WI38 (cell line): ENCODE data around the gene PPP1R37.
A peak's percentile ranks its signal among the peaks of the same experiment; 100 is the strongest.

ENCODE experiments used
- H3K4me3 ChIP-seq: 2 replicates; pipeline ENCODE4 v1.5.1; 2011; ENCODE audit warnings: low read depth, mild to moderate bottlenecking, control low read depth, low read length
- CTCF ChIP-seq: IDR thresholded peaks from 2 replicates; pipeline ENCODE4 v1.5.1; 2012; ENCODE audit warnings: low read depth, mild to moderate bottlenecking, control low read depth, low read length

PPP1R37 gene

GRCh38 chr19:45078390-45079062 lies 14.5 kb upstream of the PPP1R37 start:
- TF ChIP-seq CTCF, result no peak
- peak overlapping the region; percentile 99 for H3K4me3 ChIP-seq

- no peak for TF ChIP-seq CTCF
- peak within 1 kb of the TSS; percentile 99 for H3K4me3 ChIP-seq
Observed at GRCh38 chr19:45079063-45079910, 13.7 kb upstream of the PPP1R37 start, which contains the start of gene GEMIN7. TSS of gene GEMIN7 (plus strand) at chr19:45079260. CDS start at chr19:45090115, 10,855 bp downstream.

- peak overlapping the region; percentile 99 for H3K4me3 ChIP-seq
Observed at GRCh38 chr19:45079911-45080370, 13.0 kb upstream of the PPP1R37 start.

GRCh38 chr19:45082170-45082569 lies 10.8 kb upstream of the PPP1R37 start:
- no peak overlapping the region for H3K4me3 ChIP-seq
- no peak for TF ChIP-seq CTCF

More at GRCh38 chr19:45079911-45080370, 13.0 kb upstream of the PPP1R37 start:
- no peak for TF ChIP-seq CTCF

- TF ChIP-seq CTCF, result no peak
- H3K4me3 ChIP-seq, result no peak overlapping the region
Observed at GRCh38 chr19:45086480-45086879, 6.5 kb upstream of the PPP1R37 start.

- H3K4me3 ChIP-seq, result no peak overlapping the region
- TF ChIP-seq CTCF, result no peak
Observed at GRCh38 chr19:45087531-45087930, 5.4 kb upstream of the PPP1R37 start.

- TF ChIP-seq CTCF, result no peak
- H3K4me3 ChIP-seq, result no peak overlapping the region
Observed at GRCh38 chr19:45090034-45090433, 2.9 kb upstream of the PPP1R37 start.
